Peyer's patch (tissue), 4 donors: Measurements from ENCODE around the gene HVCN1.

ENCODE experiments used
- POLR2A ChIP-seq, 2 donors: fragments of 450-650 bp; IDR thresholded peaks; one replicate each; pipeline ENCODE4 v1.5.1; 2017; ENCODE audit warnings: antibody characterized with exemption in 2 of 2, mild to moderate bottlenecking in 2 of 2, moderate library complexity in 2 of 2
- TF ChIP-seq, protein P1 (sequence below), 6 experiments: fragments of 450-650 bp in 4 of 6; fragments of 200-600 bp in 2 of 6; sonication (generic) in 1 of 6; IDR thresholded peaks; one replicate each; pipeline ENCODE4 v1.5.1; 2017 to 2019; ENCODE audit warnings: antibody characterized with exemption in 6 of 6, mild to moderate bottlenecking in 3 of 6, moderate library complexity in 1 of 6

DNA sequence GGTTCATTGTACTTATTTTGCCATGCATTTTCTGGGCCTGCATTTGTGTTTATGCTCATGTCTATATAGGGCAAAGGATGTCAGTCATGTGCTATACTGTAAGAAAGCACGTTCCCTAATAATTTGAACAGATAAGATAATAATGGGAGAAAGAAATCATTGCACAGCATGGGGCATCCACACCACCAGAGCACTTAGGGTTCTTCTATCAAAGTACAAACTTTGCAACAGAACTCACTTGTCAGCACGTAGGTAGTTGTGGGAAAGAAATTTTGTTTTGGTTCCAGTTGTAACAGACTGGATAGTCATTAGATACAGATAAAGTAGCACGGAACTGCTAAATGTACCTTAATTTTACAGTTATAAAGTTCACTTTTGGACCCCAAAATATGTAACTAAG, 43.7 kb upstream of the HVCN1 start:
- TF ChIP-seq POLR2A (IDR thresholded peaks at IDR 0.05), result no peak
- TF ChIP-seq, protein P1, sequence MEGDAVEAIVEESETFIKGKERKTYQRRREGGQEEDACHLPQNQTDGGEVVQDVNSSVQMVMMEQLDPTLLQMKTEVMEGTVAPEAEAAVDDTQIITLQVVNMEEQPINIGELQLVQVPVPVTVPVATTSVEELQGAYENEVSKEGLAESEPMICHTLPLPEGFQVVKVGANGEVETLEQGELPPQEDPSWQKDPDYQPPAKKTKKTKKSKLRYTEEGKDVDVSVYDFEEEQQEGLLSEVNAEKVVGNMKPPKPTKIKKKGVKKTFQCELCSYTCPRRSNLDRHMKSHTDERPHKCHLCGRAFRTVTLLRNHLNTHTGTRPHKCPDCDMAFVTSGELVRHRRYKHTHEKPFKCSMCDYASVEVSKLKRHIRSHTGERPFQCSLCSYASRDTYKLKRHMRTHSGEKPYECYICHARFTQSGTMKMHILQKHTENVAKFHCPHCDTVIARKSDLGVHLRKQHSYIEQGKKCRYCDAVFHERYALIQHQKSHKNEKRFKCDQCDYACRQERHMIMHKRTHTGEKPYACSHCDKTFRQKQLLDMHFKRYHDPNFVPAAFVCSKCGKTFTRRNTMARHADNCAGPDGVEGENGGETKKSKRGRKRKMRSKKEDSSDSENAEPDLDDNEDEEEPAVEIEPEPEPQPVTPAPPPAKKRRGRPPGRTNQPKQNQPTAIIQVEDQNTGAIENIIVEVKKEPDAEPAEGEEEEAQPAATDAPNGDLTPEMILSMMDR (IDR thresholded peaks at IDR 0.05), result no peak
